Hypothalamus (tissue), 51 donors: ENCODE data around the gene MAS1L.
"Not testable (repeated sequence)": the region's sequence is repeated elsewhere in the genome, so short reads cannot be mapped to it uniquely, and the experiment has no call there.

Experiments used
- DNase-seq, 51 donors: peaks; one replicate each; lab custom pipeline; 2025; lab: John Stamatoyannopoulos, UW

Gene MAS1L

DNA sequence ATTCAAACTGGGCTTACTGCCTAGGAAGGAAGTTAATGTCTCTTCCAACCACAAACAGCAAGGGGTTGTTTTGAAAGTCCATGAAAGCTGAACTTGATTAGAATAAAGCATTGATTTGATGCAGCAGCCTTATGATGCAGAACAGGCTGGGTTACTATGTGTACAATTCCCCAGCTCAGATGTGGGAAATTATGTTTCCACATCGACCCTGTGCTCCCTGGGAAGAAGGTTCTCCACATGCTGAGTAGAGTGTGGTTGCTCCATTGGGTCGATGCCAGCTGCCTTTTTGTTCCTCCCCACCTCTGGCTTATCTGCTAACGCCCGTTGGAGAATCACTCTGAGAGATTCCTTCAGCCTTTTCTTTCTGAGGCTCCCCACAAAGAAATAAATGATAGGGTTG lies 1.2 kb downstream of the MAS1L start:
- DNase-seq: no peak

DNA sequence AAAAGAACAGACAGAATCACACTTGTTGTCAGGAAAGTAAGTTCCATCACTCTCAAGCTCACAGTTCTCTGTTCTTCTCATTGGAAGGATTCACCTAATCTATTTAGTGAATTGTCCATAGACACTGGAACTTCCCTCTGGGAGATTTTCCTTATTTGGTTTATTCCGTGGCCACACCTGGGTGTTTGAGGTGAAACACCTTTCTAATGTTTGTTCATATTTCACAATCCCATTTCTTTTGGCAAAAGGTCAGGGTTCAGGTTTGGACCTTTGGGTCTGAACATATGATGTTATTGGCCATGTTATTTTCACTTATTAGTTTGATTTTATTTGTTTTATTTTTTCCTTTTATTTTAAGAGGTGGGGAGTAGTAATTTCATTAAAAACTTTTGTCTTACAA lies 4.0 kb downstream of the MAS1L start:
- DNase-seq: no peak

DNA sequence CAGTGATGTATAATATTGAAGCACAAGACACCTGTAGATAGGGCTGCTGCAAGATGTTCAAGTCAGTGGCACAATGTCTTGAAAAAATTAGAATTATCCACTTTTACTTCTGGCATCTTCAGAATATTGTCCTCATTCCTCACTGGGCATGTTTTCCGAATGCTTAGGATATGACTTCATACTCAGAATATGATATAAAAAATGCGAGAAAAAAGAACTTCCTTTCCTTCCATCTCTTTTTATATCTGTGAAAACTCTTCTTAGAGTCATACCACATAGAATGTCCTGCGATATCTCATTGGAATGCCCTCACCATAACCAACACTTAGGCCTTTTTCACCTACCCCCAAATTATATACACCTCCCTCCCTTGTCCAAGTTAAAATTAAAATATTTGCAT lies 4.6 kb downstream of the MAS1L start:
- no peak for DNase-seq

DNA sequence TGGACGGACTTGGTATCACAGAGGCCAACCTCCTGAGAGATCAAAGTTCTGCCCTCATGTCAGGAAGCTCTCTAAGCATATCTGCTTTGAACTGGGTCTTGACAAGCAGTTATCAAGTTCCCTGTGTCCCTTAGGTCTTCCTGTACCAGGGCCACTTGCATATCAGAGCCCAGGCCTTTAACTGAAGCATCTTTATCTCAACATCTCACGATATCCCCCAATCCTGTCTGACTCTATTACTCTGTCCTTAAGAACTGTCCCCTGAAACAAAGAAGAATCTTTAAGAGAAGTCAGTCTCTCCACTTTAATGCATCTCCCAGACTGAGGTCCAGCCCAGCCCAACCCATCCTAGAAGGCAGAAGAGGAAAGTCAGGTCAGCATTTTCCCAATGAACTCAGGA lies 8.2 kb downstream of the MAS1L start:
- no peak for DNase-seq

- no peak for DNase-seq
Measured at GRCh38 chr6:29478740-29479139, 9.0 kb downstream of the MAS1L start.

- DNase-seq: no peak
Measured at GRCh38 chr6:29477923-29478450, 9.8 kb downstream of the MAS1L start.

- no peak for DNase-seq
Measured at GRCh38 chr6:29474996-29475395, 12.8 kb downstream of the MAS1L start.

GRCh38 chr6:29466241-29466640 lies 21.5 kb downstream of the MAS1L start:
- no peak for DNase-seq

- DNase-seq: no peak
Measured at GRCh38 chr6:29465801-29466200, 22.0 kb downstream of the MAS1L start.

DNA sequence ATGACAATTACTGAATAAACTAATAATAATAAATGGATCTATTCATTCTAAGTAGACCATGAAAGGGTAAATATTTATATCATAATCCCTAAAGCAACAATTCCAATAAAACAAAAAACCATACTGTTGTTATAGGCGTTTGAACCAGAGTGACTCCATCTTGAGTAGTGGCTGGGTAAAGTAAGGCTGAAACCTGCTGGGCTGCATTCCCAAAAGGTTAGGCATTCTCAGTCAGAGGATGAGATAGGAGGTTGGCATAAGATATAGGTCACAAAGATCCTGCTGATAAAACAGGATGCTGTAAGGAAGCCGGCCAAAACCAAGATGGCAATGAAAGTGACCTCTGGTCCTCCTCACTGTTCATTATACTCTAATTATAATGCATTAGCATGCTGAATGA lies 22.5 kb downstream of the MAS1L start:
- DNase-seq: no peak

- no peak for DNase-seq
Measured at GRCh38 chr6:29462022-29462421, 25.7 kb downstream of the MAS1L start.

- no peak for DNase-seq
Measured at GRCh38 chr6:29461021-29461814, 26.5 kb downstream of the MAS1L start.

GRCh38 chr6:29456971-29457370 lies 30.8 kb downstream of the MAS1L start, which contains the start of the genes OR11A1 and OR2H1:
Gene OR11A1 (minus strand): TSS chr6:29457071. CDS start chr6:29427641, 29,430 bp downstream.
Gene OR2H1 (plus strand): TSS chr6:29457155. CDS start chr6:29461770, 4,615 bp downstream.
- DNase-seq: no peak

GRCh38 chr6:29451471-29452193 lies 36.1 kb downstream of the MAS1L start:
- DNase-seq: no peak

GRCh38 chr6:29447670-29448069 lies 40.1 kb downstream of the MAS1L start:
- DNase-seq: no peak

GRCh38 chr6:29444031-29444430 lies 43.7 kb downstream of the MAS1L start:
- not testable (repeated sequence) for DNase-seq

DNA sequence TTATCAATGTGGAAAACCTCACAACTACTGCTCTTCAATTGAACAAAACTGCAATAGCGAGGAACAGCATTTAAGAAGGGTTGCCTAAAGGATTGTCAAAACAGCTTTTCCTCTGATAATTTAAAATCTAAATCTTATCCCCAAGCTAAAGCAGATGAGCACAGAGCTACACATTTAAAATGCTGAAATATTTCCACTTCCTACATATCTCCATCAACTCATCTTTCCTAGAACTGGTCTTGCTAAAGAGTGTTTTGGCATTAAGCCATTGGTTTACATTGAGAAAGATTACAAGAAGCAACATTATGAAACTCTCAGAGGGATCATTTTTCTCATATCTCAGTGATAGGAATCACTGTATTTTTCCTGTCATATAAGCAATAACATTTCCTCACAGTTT lies 45.0 kb downstream of the MAS1L start:
- no peak for DNase-seq

- DNase-seq: no peak
Measured at GRCh38 chr6:29439006-29439405, 48.8 kb downstream of the MAS1L start, which contains the start of gene OR10C1. Gene OR10C1 (plus strand): TSS chr6:29439306. CDS start chr6:29440016, 710 bp downstream.

GRCh38 chr6:29436730-29437129 lies 51.0 kb downstream of the MAS1L start:
- not testable (repeated sequence) for DNase-seq
